Type B pancreatic cell (in vitro differentiated cells): ENCODE measurements around the gene KIF26B. TPM values are rescaled to one million over a fixed set of nuclear protein-coding genes. Genes with fewer than 3 reads are reported as not detected.

ENCODE experiments used
- DNase-seq: peaks from one replicate; pipeline ENCODE4 v3.0.0; 2021; ENCODE audit warnings: mixed read lengths; ENCODE audit not compliant: unreplicated experiment; ENCODE audit errors: extremely low spot score
- H3K27ac Mint-ChIP-seq: 2 replicates; pipeline ENCODE4 v1.8.0; 2021; ENCODE audit warnings: mild to moderate bottlenecking, mixed read lengths
- H3K27me3 Mint-ChIP-seq: 2 replicates; pipeline ENCODE4 v1.8.0; 2021; ENCODE audit warnings: mixed read lengths
- H3K36me3 Mint-ChIP-seq: 2 replicates; pipeline ENCODE4 v1.8.0; 2021; ENCODE audit warnings: mixed read lengths
- H3K4me1 Mint-ChIP-seq: one replicate; pipeline ENCODE4 v1.8.0; 2021; ENCODE audit warnings: mixed read lengths; ENCODE audit not compliant: unreplicated experiment
- H3K4me3 Mint-ChIP-seq: 2 replicates; pipeline ENCODE4 v1.8.0; 2021; ENCODE audit warnings: mild to moderate bottlenecking, mixed read lengths
- H3K9me3 Mint-ChIP-seq: 2 replicates; pipeline ENCODE4 v1.8.0; 2021; ENCODE audit warnings: mixed read lengths
- CTCF ChIP-seq: fragments of 200-600 bp; sonication (generic); conservative IDR thresholded peaks from 2 replicates; pipeline ENCODE4 v1.5.0; 2021; ENCODE audit warnings: antibody characterized with exemption, mild to moderate bottlenecking
- total RNA-seq: library from RNA; stranded (reverse); gene quantifications from 2 replicates; pipeline ENCODE4 v1.2.1, GENCODE V29; 2021; ENCODE audit warnings: low replicate concordance

The KIF26B gene
- total RNA-seq, 1 donor from 2014 or later, result 22.1 TPM

- no peak for DNase-seq
- Mint-ChIP-seq H3K9me3 (peaks cover 5% of the 10 kb centered on the region), H3K4me3 (no peak overlapping the region), H3K27ac (no peak overlapping the region), H3K36me3 (peaks cover 5% of the 10 kb centered on the region), H3K27me3 (peaks cover 3% of the 10 kb centered on the region), H3K4me1 (peaks cover 17% of the 10 kb centered on the region)
- TF ChIP-seq CTCF, result no peak
Observed at GRCh38 chr1:245390975-245391374, 236.2 kb downstream of the KIF26B start.

- no peak for TF ChIP-seq CTCF
- peaks cover 3% of the 10 kb centered on the region for H3K27me3 Mint-ChIP-seq
- peaks cover 5% of the 10 kb centered on the region for H3K4me1 Mint-ChIP-seq
- no peak for DNase-seq
- H3K4me3 Mint-ChIP-seq, result no peak overlapping the region
- H3K36me3 Mint-ChIP-seq, result peaks cover 5% of the 10 kb centered on the region
- H3K27ac Mint-ChIP-seq, result no peak overlapping the region
- peaks cover 5% of the 10 kb centered on the region for H3K9me3 Mint-ChIP-seq
Observed at GRCh38 chr1:245393694-245394093, 238.9 kb downstream of the KIF26B start.

GRCh38 chr1:245395680-245396079 lies 240.9 kb downstream of the KIF26B start:
- DNase-seq, result no peak
- Mint-ChIP-seq H3K4me3 (no peak overlapping the region), H3K36me3 (peaks cover 5% of the 10 kb centered on the region), H3K9me3 (peaks cover 5% of the 10 kb centered on the region), H3K4me1 (peaks cover 4% of the 10 kb centered on the region), H3K27me3 (peaks cover 7% of the 10 kb centered on the region), H3K27ac (no peak overlapping the region)
- TF ChIP-seq CTCF, result no peak

GRCh38 chr1:245396615-245397014 lies 241.8 kb downstream of the KIF26B start:
- DNase-seq, result no peak
- no peak for TF ChIP-seq CTCF
- Mint-ChIP-seq H3K27me3 (peaks cover 7% of the 10 kb centered on the region), H3K4me3 (no peak overlapping the region), H3K36me3 (peaks cover 5% of the 10 kb centered on the region), H3K4me1 (peaks cover 4% of the 10 kb centered on the region), H3K27ac (no peak overlapping the region), H3K9me3 (peaks cover 5% of the 10 kb centered on the region)

- Mint-ChIP-seq H3K4me1 (peaks cover 10% of the 10 kb centered on the region), H3K27me3 (peaks cover 7% of the 10 kb centered on the region), H3K36me3 (peaks cover 5% of the 10 kb centered on the region), H3K9me3 (peaks cover 5% of the 10 kb centered on the region), H3K27ac (no peak overlapping the region), H3K4me3 (no peak overlapping the region)
- TF ChIP-seq CTCF, result no peak
- DNase-seq, result no peak
Observed at GRCh38 chr1:245397771-245398170, 243.0 kb downstream of the KIF26B start.

GRCh38 chr1:245398180-245398579 lies 243.4 kb downstream of the KIF26B start:
- peaks cover 10% of the 10 kb centered on the region for H3K4me1 Mint-ChIP-seq
- no peak for DNase-seq
- peaks cover 4% of the 10 kb centered on the region for H3K36me3 Mint-ChIP-seq
- H3K4me3 Mint-ChIP-seq, result no peak overlapping the region
- peaks cover 7% of the 10 kb centered on the region for H3K27me3 Mint-ChIP-seq
- no peak overlapping the region for H3K27ac Mint-ChIP-seq
- TF ChIP-seq CTCF, result no peak
- peaks cover 3% of the 10 kb centered on the region for H3K9me3 Mint-ChIP-seq
